ENCODE data around the gene MRFAP1L1. TPM values are rescaled to one million over a fixed set of nuclear protein-coding genes. Genes with fewer than 3 reads are reported as not detected.
A peak's percentile ranks its signal among the peaks of the same experiment; 100 is the strongest.

The MRFAP1L1 gene
- total and polyA plus RNA-seq, 9 of the 15 experiments (the other 6 are each of a cell fraction or from before 2014, with no cell fraction given), result 37.6 to 111 (median 83.8) TPM

- TF ChIP-seq TFAP4 (CRISPR knock-in tag; IDR thresholded peaks at IDR 0.05; ENCODE audit: borderline replicate concordance) (peak; percentile 97), JUN (IDR thresholded peaks at IDR 0.05; ENCODE audit: borderline replicate concordance, low read depth, low read length) (no peak; the same call in 1 of the 2 replicates), JUN (CRISPR knock-in tag; IDR thresholded peaks at IDR 0.05; ENCODE audit: borderline replicate concordance) (no peak), ZNF140 (CRISPR knock-in tag; IDR thresholded peaks at IDR 0.05) (no peak), RAD51 (IDR thresholded peaks at IDR 0.05; ENCODE audit: borderline replicate concordance, low read depth) (0 out of 2 replicates have a peak, but pooled peaks have one; percentile 1), TARDBP (IDR thresholded peaks at IDR 0.05) (no peak), POLR3G (IDR thresholded peaks at IDR 0.05; ENCODE audit: extremely low read depth, insufficient read length, insufficient replicate concordance) (no peak), FOS (IDR thresholded peaks at IDR 0.05; ENCODE audit: extremely low read depth, insufficient read length) (no peak), NFE2L1 (tag; IDR thresholded peaks at IDR 0.05; ENCODE audit: borderline replicate concordance, low read depth) (no peak), ZNF644 (tag; IDR thresholded peaks at IDR 0.05; ENCODE audit: low read depth) (peak; percentile 58; the same call in 1 of the 2 replicates), ZBTB11 (CRISPR knock-in tag; IDR thresholded peaks at IDR 0.05) (peak in 1 of 3 experiments; percentile 81; a peak in 2 of 6 replicates)
- TF ChIP-seq, protein P1, sequence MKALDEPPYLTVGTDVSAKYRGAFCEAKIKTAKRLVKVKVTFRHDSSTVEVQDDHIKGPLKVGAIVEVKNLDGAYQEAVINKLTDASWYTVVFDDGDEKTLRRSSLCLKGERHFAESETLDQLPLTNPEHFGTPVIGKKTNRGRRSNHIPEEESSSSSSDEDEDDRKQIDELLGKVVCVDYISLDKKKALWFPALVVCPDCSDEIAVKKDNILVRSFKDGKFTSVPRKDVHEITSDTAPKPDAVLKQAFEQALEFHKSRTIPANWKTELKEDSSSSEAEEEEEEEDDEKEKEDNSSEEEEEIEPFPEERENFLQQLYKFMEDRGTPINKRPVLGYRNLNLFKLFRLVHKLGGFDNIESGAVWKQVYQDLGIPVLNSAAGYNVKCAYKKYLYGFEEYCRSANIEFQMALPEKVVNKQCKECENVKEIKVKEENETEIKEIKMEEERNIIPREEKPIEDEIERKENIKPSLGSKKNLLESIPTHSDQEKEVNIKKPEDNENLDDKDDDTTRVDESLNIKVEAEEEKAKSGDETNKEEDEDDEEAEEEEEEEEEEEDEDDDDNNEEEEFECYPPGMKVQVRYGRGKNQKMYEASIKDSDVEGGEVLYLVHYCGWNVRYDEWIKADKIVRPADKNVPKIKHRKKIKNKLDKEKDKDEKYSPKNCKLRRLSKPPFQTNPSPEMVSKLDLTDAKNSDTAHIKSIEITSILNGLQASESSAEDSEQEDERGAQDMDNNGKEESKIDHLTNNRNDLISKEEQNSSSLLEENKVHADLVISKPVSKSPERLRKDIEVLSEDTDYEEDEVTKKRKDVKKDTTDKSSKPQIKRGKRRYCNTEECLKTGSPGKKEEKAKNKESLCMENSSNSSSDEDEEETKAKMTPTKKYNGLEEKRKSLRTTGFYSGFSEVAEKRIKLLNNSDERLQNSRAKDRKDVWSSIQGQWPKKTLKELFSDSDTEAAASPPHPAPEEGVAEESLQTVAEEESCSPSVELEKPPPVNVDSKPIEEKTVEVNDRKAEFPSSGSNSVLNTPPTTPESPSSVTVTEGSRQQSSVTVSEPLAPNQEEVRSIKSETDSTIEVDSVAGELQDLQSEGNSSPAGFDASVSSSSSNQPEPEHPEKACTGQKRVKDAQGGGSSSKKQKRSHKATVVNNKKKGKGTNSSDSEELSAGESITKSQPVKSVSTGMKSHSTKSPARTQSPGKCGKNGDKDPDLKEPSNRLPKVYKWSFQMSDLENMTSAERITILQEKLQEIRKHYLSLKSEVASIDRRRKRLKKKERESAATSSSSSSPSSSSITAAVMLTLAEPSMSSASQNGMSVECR (CRISPR knock-in tag; IDR thresholded peaks at IDR 0.05), result peak; percentile 64
- TF ChIP-seq, protein P2, sequence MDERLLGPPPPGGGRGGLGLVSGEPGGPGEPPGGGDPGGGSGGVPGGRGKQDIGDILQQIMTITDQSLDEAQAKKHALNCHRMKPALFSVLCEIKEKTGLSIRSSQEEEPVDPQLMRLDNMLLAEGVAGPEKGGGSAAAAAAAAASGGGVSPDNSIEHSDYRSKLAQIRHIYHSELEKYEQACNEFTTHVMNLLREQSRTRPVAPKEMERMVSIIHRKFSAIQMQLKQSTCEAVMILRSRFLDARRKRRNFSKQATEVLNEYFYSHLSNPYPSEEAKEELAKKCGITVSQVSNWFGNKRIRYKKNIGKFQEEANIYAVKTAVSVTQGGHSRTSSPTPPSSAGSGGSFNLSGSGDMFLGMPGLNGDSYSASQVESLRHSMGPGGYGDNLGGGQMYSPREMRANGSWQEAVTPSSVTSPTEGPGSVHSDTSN (CRISPR knock-in tag; IDR thresholded peaks at IDR 0.05; ENCODE audit: low read depth), result peak; percentile 68
- TF ChIP-seq, protein P2 (tag; conservative IDR thresholded peaks at IDR 0.05; ENCODE audit: low read depth), result peak; percentile 40
Observed at GRCh38 chr4:6709230-6710114, at the start of gene MRFAP1L1 (continued).
